SKM-1 (cell line): ENCODE data around the gene ARHGEF17.

Experiments
- DNase-seq: peaks from one replicate; lab custom pipeline; 2025; ENCODE audit not compliant: unreplicated experiment; lab: John Stamatoyannopoulos, UW

The ARHGEF17 gene

DNA sequence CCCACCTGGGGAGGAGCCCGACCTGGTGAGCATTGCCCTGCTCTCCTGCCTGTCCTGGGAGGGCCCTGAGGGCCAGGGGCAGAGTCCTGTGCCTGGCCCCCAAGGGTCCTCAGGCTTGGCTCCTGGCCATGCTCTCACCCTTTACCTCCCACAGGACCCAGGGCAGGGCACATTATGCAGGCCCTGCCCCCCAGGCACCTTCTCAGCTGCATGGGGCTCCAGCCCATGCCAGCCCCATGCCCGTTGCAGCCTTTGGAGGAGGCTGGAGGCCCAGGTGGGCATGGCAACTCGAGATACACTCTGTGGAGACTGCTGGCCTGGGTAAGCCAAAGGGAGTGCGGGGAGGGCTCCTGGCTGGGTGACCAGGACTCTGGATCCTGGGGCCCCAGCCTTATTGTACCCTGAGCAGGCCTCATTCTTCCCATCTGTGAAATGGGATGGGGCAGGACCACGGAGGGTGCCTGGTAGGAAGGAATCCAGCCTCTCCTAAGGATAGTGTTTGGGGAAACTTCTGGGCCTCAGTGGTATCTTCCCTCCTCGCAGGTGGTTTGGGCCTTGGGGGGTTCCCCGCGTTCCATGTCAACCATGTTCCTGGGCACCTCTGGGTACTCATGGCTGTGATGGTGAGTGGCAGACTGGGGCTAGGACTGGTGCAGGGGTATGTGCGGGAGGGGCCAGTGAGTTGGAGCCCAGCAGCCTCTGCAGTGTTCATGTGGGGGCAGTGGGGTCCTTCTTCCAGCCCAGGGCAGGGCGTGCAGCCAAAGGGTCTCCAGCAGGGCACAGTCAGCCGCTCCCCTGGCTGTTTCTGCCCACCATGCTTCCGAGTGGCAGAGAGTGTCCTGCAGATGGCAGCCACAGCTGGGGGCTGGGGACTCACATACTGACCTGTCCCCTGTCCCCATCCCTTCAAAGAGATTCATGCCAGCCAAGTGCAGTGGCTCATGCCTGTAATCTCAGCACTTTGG lies 82.8 kb downstream of the ARHGEF17 start:
- no peak for DNase-seq

DNA sequence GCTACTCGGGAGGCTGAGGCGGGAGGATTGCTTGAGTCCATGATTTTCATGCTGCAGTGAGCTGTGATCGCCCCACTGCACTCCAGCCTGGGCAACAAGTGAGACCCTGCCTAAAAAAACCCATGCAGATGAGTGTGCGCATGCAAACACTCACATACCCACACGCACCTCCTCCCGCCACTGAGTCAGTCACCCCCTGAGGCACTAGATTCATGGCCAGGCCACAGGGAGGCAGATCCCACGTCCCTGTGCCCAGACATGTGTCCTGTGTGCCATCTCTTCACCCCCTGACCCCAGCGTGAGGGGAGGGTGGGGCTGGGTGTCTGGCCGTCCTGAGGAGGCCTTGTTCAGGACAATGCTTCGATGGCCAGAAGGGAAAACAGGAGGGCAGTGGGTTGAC lies 83.6 kb downstream of the ARHGEF17 start:
- DNase-seq, result no peak

DNA sequence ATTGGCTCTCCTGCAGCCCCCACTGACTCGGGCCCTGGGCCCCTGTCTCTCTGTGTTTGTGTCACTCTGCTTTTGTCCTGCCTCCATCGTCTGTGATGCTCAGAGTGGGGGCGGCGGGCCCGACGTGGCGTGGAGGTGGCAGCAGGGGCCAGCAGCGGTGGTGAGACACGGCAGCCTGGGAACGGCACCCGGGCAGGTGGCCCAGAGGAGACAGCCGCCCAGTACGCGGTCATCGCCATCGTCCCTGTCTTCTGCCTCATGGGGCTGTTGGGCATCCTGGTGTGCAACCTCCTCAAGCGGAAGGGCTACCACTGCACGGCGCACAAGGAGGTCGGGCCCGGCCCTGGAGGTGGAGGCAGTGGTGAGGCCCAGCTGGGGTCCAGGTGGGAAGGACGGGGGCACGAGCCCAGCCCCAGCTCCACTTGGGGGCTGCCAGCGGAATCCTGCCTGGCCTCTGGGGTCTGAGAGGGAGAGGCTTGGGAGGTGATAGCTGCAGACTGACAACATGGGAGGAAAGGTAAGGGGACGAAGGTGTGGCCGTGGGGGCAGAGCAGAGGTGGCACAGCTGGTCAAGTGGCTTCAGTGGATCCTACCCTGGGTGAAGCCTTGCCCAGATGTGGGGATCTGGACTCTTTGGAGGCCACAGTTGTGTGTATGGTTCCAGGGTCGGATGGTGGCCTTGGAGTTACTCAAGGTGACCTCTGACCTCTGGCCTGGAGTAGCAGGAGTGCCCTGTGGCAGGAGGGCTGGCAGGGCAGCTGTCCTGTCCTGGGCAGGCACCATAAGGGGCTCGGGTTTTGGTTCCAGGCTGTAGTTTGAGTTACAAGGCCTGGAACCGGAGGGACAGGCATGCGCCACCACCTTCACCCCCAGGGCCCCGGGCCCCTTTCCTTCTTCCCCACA lies 84.3 kb downstream of the ARHGEF17 start:
- DNase-seq, result no peak

DNA sequence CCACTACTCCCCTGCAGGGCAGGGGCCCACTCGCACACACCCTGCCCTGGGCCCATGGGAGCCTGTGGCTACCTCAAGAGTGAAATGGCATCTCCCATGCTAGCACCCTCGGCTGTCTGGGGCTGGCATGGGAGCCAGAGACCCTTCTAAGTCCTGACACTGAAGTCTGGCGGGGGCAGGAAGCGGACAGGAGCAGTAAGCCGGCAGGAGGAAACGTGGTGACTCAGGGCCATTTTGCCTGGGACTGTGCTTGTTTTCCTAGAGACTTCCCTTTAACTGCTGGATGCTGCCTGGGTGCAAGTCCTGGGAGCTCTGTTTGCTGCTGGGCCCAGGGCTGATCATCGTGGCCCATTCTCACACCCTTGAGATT lies 84.9 kb downstream of the ARHGEF17 start:
- no peak for DNase-seq

DNA sequence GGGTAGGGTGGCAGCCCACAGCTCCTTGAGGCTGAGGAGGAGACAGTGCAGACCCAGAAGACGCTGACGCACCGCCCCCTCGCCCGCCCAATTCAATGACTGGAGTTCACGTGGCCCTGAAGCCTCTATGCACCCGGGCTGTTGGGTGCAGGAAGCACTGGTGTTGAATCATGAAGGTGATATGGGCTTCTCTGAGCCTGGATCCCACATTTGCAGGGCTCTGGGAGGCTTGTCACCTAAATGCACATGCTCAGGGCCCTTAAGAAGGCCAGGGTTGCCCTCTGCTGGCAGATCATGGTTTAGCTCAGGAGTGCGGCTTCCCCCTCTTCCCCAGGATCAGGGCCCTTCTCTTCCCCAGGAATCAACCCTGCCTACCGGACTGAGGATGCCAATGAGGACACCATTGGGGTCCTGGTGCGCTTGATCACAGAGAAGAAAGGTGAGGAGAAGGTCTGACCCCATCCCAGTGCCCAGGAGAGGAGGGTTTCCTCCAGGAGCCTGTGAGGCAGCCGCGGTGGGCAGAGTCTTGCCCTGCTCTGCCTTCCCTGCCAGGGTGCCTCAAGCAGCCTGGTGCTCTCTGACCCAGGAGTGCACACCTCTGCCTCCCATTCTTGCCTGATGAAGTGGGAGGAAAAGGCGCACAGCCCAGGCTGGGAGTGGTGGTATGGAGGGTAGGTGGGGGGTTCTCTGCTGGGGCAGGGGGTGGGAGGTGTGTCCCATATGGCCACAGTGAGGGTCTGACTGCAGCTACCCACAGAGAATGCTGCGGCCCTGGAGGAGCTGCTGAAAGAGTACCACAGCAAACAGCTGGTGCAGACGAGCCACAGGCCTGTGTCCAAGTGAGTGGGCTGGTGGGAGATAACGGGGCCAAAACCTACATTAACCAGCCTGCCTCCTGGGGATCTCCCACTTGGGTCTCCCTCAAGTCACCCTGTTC lies 85.7 kb downstream of the ARHGEF17 start:
- no peak for DNase-seq

DNA sequence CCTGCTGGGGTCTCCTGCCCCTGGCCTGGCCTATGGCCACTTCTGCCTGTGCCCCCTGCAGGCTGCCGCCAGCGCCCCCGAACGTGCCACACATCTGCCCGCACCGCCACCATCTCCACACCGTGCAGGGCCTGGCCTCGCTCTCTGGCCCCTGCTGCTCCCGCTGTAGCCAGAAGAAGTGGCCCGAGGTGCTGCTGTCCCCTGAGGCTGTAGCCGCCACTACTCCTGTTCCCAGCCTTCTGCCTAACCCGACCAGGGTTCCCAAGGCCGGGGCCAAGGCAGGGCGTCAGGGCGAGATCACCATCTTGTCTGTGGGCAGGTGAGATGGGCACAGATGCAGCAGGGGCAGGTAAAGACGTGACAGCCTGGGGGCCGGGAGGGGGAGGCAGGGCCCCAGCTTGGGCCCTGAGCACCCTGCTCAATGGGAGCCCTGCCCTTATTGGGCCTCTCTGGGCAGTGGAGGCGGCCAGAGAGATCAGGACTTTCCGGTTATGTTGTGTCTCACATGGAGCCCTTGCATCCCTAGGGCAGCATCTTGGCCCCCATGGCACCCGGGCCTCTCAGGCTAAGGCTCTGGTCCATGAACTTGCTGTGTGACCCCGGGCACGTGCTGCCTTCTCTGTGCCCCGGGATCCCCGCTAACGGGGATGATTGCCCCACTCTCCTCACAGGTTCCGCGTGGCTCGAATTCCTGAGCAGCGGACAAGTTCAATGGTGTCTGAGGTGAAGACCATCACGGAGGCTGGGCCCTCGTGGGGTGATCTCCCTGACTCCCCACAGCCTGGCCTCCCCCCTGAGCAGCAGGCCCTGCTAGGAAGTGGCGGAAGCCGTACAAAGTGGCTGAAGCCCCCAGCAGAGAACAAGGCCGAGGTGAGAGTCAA lies 86.6 kb downstream of the ARHGEF17 start:
- DNase-seq, result no peak

DNA sequence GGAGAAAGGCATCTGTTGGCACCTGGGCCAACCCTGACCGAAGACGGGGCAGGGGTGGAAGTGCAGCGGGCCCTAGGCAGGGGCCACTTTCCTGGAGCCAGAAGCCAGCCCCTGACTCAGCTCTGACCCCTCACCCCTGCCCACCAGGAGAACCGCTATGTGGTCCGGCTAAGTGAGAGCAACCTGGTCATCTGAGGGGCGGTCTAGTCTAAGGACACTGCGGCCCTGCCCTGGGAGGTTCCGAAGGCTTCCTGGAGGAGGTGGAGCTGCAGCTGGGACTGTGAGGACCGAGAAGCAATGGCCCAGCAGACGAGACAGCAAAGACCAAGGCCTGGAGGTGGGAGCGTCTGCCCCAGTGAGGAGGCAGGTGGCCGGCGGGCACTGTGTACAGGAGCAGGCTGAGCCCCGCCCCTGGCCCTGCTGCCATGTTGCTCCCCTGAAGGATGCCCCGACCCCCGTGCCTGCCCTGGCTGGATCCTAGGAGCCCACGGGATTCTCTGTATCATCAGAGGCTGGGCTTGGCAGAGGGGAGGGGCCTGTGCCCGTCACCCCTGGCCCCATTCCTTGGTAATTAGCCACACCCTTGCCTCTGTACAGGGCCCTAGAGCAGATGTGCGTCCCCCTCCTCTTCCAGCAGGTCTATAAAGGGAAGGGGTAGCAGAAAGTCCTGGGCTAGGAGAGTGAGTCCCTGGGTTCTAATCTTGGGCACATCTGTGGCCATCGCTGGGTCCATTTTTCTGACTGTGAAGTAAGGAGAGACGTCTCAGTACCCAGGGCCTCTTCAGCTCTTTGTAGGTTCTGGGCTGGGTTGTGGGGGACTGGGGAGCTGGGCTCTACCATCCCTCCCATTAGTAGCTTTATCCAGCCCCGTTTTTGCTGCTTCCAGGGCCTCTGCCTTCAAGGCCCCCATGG lies 87.5 kb downstream of the ARHGEF17 start:
- DNase-seq, result no peak

DNA sequence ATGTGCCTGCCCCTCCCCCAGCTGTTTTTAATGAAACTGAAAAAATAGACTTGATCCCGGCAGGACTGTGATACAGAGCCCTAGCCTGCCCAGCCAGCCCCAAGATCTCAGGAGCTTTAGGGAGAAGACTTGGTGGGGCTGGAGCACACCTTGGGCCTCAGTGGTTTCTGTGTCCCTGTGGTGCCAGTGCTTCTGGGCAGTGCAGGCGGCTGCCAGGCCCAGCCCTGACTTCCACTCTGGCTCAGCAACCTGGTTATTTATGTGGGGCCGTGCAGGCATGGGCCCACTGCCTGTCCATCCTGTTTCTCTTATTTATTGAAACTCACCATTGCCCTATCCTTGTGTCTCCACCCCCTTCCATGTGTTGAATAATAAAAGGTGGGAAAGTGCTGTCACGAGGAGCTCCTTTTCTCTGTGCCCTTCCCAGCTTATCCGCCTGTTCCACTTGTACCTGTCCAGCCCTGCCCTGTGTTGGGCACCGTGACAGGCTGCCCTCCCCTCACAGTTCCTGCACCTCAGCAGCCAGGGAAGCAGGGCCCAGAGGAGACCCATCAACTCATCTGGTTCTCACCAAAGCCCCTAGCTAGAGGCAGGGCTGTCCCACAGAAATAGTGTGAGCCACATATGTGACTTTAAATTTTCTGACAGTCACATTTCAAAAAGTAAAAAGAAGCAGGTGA lies 88.3 kb downstream of the ARHGEF17 start:
- DNase-seq, result no peak

DNA sequence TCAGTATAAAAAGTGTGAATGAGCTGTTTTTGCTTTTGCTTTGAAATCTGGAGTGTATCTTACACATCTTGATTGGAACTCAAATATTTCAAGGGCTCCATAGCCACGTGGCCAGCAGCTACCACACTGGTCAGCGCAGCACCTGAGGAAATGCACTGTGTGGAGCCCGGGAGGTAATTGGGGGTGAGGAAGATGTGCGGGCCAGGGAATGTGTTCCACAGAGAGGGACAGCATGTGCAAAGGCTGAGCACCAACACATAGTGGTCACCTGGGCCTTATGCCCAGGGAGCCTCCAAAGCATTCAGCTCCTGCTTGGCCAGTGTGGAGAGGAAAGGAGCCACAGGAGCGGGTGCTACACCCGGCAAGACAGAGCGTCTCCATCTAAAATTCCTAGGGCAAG lies 88.9 kb downstream of the ARHGEF17 start:
- no peak for DNase-seq

DNA sequence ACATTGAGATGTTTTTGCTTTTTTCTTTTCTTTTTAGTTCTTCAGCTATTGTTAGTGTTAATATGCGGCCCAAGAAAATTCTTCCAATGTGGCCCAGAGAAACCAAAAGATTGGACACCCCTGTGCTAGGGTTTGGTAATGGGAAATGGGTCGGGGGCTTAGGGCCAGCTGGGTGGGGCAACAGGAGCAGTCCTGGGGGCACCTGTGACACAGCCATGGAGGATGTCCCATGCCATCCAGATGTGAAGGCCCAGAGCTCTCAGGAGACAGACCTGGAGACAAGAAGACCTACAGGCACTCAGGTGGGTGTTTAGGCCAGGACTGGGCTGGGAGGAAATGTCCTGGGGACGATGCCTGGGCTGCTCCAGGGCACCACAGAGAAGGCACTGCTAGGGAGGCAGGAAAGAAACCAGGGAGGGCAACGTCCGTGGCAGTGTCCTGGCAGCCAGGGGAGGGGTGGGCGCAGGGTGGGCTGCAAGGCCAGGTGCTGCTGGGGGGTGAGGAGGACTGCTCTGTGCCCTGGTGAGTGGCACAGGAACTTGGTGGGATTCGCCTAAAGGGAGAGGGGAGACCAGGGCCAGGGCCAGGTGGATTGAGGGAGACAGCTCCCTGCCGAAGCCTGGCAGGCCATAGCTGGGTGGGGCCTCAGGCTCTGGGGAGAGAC lies 89.5 kb downstream of the ARHGEF17 start:
- no peak for DNase-seq

DNA sequence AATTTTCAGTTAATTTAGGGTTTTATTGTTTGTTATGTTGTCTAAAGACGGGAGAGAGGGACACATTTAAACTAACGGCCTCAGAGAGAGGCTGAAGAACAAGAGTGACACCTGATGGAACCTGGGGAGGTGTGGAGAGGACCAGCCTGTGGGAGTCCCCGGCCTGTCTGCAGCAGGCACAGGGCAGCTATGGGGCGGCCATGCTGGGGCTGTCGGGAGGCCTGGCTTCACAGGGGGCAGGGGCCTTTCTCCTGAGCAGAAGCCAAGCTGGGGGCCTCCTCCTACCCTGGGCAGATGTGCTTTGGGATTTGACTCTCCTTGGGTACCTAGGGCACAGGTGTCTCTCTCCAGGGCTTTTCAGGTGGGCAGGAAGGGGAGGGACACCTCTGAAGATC lies 90.1 kb downstream of the ARHGEF17 start:
- DNase-seq, result no peak

DNA sequence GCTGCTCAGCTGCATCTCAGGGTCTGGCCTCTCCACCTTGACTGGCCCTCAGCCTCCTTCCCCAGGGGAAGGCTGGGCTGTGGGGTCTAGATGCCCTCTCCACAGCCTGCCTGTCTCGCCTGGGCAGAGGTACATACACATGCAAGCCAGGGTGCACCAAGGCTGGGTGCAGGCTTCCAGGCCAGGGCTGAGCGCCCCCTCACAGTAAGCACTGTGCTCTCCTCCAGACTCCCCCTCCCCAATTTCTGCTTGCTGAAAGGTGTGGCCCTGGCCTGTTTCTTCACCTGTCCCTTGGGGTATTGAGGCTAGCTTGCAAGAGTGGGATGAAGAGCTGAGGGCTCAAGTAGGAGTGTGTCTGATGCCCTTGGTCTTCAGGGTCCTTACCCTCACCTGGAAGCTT lies 90.6 kb downstream of the ARHGEF17 start:
- no peak for DNase-seq

DNA sequence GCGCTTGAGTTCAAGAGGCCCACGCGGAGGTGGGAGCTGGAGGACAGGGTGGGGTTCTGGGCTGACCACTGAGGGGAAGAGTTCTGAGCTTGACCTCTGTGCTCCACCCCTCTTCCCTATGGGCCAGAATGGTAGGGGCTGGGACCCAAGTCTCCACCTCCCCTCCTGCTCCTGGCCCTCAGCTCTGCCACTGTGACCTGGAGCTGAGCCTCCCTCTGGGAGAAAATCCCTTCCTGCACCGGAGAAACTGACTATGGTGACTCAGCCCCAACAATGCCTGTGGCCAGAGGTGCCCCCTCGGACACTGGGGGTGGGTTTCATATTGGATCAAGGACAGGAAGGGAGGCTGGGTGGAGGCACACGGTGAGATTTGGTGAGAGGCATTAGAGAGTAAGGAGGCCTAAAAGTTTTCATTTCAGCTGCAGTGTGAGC lies 91.1 kb downstream of the ARHGEF17 start:
- DNase-seq, result no peak

DNA sequence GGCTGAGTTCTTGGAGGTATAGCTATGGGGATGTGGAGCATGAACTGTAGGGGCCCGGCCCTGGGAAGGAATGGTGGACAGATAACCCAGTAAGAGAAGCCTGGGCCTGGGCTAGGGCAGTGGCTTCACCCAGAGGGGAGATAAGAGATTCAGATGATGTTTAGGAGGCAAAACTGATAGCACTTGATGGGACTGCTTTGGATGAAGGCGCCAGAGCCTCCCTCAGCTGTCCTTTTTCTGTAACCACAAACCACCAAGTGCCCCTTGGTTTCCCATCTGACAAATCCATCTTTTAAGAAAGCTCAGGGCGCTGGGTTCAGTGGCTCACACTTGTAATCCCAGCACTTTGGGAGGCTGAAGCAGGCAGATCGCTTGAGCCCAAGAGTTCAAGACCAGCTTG lies 91.6 kb downstream of the ARHGEF17 start:
- DNase-seq, result no peak

DNA sequence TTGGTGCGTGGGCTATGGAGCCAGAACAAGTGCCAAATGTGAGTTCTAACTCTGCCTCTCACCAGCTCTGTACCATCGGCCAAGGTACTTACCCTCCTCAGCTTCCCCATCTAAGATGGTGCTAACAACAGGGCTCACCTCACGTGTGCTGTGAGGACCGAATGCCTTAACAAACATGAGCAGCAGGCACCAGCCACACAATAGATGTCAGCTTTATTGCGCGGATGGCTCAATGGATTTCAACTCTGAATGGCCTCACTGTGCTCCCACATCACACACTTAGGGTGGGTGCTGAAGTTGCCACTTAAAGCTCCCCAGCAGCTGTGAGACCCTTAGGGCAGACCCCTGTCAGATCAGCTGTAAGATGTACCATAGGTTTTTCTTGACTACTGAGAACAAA lies 92.2 kb downstream of the ARHGEF17 start:
- DNase-seq, result no peak

DNA sequence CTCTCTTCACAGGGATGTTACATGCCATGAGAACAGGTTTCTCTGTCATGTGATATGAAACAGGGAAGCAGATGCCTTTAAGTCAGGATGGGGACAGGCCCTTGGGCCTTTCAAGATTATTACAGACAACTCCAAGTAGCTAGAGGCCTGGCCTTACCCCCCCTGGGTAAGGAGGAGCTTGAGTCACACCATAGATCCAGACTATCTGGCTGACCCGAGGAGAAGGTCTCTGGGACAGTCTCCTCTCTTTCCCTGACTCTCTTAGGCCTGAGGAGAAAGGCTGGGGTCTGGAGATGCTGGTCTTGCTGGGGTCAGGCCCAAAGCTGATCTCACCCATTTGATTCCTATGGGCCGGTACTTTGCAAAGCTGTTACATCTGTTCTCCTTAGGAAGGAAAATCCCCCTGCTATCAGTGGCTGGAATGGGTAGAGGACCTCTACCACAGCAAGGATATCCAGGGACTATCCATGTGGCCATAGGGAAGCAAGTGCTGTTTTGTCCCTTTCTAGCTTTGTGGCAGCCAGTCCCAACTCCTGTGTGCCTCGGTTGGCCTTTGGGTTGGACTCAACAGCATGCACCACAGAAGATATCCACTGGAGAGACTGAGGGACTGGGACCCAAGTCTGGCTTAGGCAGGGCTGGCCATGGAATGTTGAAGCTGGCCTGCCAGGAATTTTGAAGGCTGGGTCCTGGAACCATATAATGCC lies 93.3 kb downstream of the ARHGEF17 start:
- no peak for DNase-seq
